Breast epithelium (tissue), 4 donors: ENCODE data around the gene INSR. TPM values are rescaled to one million over a fixed set of nuclear protein-coding genes. Genes with fewer than 3 reads are reported as not detected.
A peak's percentile ranks its signal among the peaks of the same experiment; 100 is the strongest.

Experiments used
- DNase-seq, 2 donors: peaks; one replicate each; pipeline ENCODE4 v3.0.0-alpha.2; 2019; ENCODE audit warnings: low spot score in 2 of 2
- H3K27ac ChIP-seq, 2 donors: fragments of 200-600 bp; sonication (generic) in 1 of 2; one replicate each; pipeline ENCODE4 v1.5.1; 2016 to 2019; ENCODE audit warnings: mild to moderate bottlenecking in 1 of 2
- H3K27me3 ChIP-seq, 2 donors: fragments of 200-600 bp; sonication (generic) in 1 of 2; one replicate each; pipeline versions ENCODE4 v1.5.1 to v1.6.0; 2017 to 2019; ENCODE audit warnings: control low read depth in 1 of 2, mild to moderate bottlenecking in 1 of 2
- H3K36me3 ChIP-seq: fragments of 200-600 bp; one replicate; pipeline ENCODE4 v1.5.1; 2019
- H3K4me1 ChIP-seq, 2 donors: fragments of 200-600 bp; sonication (generic); one replicate each; pipeline ENCODE4 v1.5.1; 2016 to 2019; ENCODE audit warnings: control low read depth in 1 of 2
- H3K4me3 ChIP-seq, 3 donors: fragments of 200-600 bp; sonication (generic); 1 replicate in 2 of 3; 2 replicates in 1 of 3; pipeline ENCODE4 v1.5.1; 2016 to 2019; ENCODE audit warnings: mild to moderate bottlenecking in 3 of 3, moderate library complexity in 2 of 3
- H3K9me3 ChIP-seq, 2 donors: fragments of 200-600 bp; sonication (generic) in 1 of 2; one replicate each; pipeline ENCODE4 v1.5.1; 2016 to 2019; ENCODE audit warnings: control low read depth in 1 of 2
- CTCF ChIP-seq, 3 donors: fragments of 450-650 bp; IDR thresholded peaks; one replicate each; pipeline ENCODE4 v1.5.1; 2016 to 2017; ENCODE audit warnings: antibody characterized with exemption in 3 of 3, mild to moderate bottlenecking in 3 of 3, moderate library complexity in 3 of 3
- POLR2A ChIP-seq: fragments of 450-650 bp; IDR thresholded peaks from one replicate; pipeline ENCODE4 v1.6.1; 2016; ENCODE audit warnings: antibody characterized with exemption, mild to moderate bottlenecking, moderate library complexity
- POLR2AphosphoS5 ChIP-seq, 3 donors: sonication (generic); formaldehyde crosslinking; IDR thresholded peaks; one replicate each; pipeline ENCODE4 v1.6.1; 2017; ENCODE audit warnings: antibody characterized with exemption in 3 of 3
- intact Hi-C: fragments of 100-400 bp; cut with DNase I; formaldehyde crosslinking; loops from one replicate; pipeline ENCODE4 v1.15.1; 2023; ENCODE audit warnings: low total_unique reads
- total RNA-seq, 3 donors: library from RNA; depleted of rRNA; stranded (reverse); fragments of >200 nt; gene quantifications; one replicate each; pipeline ENCODE4 v1.1.0, GENCODE V29; 2016

INSR gene
- total RNA-seq, 3 donors from 2014 or later = 66.3 to 108 (median 104) TPM

- no peak for DNase-seq
- intact Hi-C loops = no loop called here
- Histone ChIP-seq H3K27me3 (no peaks in the 10 kb centered on the region), H3K9me3 (no peaks in the 10 kb centered on the region), H3K4me3 (no peak overlapping the region), H3K4me1 (no peaks in the 10 kb centered on the region), H3K36me3 (no peaks in the 10 kb centered on the region), H3K27ac (no peak overlapping the region)
- TF ChIP-seq CTCF (IDR thresholded peaks at IDR 0.05) = no peak
- TF ChIP-seq POLR2A = no peak
- TF ChIP-seq POLR2AphosphoS5 (IDR thresholded peaks at IDR 0.05) = no peak
Measured at GRCh38 chr19:7251494-7251893, 42.7 kb downstream of the INSR start.

GRCh38 chr19:7250951-7251350, 43.3 kb downstream of the INSR start:
- Histone ChIP-seq H3K4me3 (no peak overlapping the region), H3K9me3 (no peaks in the 10 kb centered on the region), H3K27me3 (no peaks in the 10 kb centered on the region), H3K36me3 (no peaks in the 10 kb centered on the region), H3K4me1 (no peaks in the 10 kb centered on the region), H3K27ac (peak overlapping the region; percentile 23 to 26)
- TF ChIP-seq POLR2AphosphoS5 (IDR thresholded peaks at IDR 0.05) = no peak
- no peak for TF ChIP-seq CTCF (IDR thresholded peaks at IDR 0.05)
- intact Hi-C loops = no loop called here
- DNase-seq = no peak

- no peaks in the 10 kb centered on the region for H3K4me1 ChIP-seq
- TF ChIP-seq CTCF (IDR thresholded peaks at IDR 0.05) (no peak), POLR2AphosphoS5 (IDR thresholded peaks at IDR 0.05) (no peak), POLR2A (no peak)
- H3K4me3 ChIP-seq = no peak overlapping the region
- DNase-seq = no peak
- H3K27me3 ChIP-seq = no peaks in the 10 kb centered on the region
- intact Hi-C loops = no loop called here
- peak overlapping the region in 1 of 2 donors; percentile 23 for H3K27ac ChIP-seq
- no peaks in the 10 kb centered on the region for H3K9me3 ChIP-seq
- no peaks in the 10 kb centered on the region for H3K36me3 ChIP-seq
Measured at GRCh38 chr19:7250057-7250596, 44.1 kb downstream of the INSR start.

- H3K4me1 ChIP-seq = no peaks in the 10 kb centered on the region
- no peaks in the 10 kb centered on the region for H3K9me3 ChIP-seq
- no peak for TF ChIP-seq POLR2A
- peak in 1 of 3 donors; percentile 51 for TF ChIP-seq POLR2AphosphoS5 (IDR thresholded peaks at IDR 0.05)
- peak overlapping the region; percentile 77 to 86 for H3K27ac ChIP-seq
- H3K4me3 ChIP-seq = no peak overlapping the region
- no peaks in the 10 kb centered on the region for H3K27me3 ChIP-seq
- no peaks in the 10 kb centered on the region for H3K36me3 ChIP-seq
- DNase-seq = peak in 1 of 2 donors; percentile 69
- intact Hi-C loops = no loop called here
Measured at GRCh38 chr19:7247155-7247554, 47.1 kb downstream of the INSR start.

- Histone ChIP-seq H3K36me3 (no peaks in the 10 kb centered on the region), H3K4me1 (no peaks in the 10 kb centered on the region), H3K9me3 (no peaks in the 10 kb centered on the region), H3K27ac (peak overlapping the region; percentile 77 to 86), H3K27me3 (no peaks in the 10 kb centered on the region), H3K4me3 (no peak overlapping the region)
- intact Hi-C loops = no loop called here
- DNase-seq = no peak
- TF ChIP-seq POLR2A = no peak
- TF ChIP-seq POLR2AphosphoS5 (IDR thresholded peaks at IDR 0.05) = no peak
- TF ChIP-seq CTCF (IDR thresholded peaks at IDR 0.05) = no peak
Measured at GRCh38 chr19:7246601-7247000, 47.6 kb downstream of the INSR start.
